ENCODE measurements around the gene ITM2A. TPM values are rescaled to one million over a fixed set of nuclear protein-coding genes. Genes with fewer than 3 reads are reported as not detected.

ITM2A gene
- total RNA-seq, 2 experiments from 2014 or later = not detected

DNA sequence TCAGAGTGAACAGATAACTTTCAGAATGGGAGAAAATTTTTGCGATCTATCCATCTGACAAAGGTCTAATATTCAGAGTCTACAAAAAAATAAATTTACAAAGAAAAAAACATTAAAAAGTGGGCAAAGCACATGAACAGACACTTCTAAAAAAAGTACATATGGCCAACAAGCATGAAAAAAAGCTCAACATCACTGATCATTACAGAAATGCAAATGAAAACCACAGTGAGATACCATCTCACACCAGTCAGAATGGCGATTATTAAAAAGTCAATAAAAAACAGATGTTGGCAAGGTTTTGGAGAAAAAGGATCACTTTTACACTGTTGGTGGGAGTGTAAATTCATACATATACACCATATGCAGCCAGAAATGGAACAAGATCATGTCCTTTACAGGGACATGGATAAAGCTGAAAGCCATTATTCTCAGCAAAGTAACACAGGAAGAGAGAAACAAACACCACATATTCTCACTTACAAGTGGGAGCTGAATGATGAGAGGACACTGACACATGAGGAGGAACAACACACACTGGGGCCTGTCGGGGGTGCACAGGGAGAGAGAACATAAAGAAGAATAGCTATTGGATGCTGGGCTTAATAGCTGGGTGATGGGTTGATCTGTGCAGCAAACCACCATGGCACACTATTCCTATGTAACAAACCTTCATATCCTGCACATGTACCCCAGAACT is 41.6 kb upstream of the ITM2A start:
- intact Hi-C loops (cut with micrococcal nuclease; ENCODE audit: unreplicated experiment) = no loop called here
- Histone ChIP-seq H3K9me2 (ENCODE audit: insufficient read depth, low read length) (no peaks in the 10 kb centered on the region), H2AFZ (ENCODE audit: low read length) (no peak overlapping the region), H3K27ac (ENCODE audit: low read depth, low read length, poor library complexity, severe bottlenecking) (no peak overlapping the region), H4K20me1 (ENCODE audit: insufficient read depth, low read length) (no peaks in the 10 kb centered on the region), H3K4me3 (ENCODE audit: low read depth, low read length, poor library complexity, severe bottlenecking) (no peak overlapping the region), H3K79me2 (ENCODE audit: insufficient read depth, low read depth, low read length) (no peaks in the 10 kb centered on the region), H3K4me1 (ENCODE audit: insufficient read depth, low read length, poor library complexity, severe bottlenecking) (no peaks in the 10 kb centered on the region), H3K9me3 (ENCODE audit: low read length) (no peaks in the 10 kb centered on the region), H3K36me3 (ENCODE audit: insufficient read depth, low read length) (no peaks in the 10 kb centered on the region), H3K4me2 (ENCODE audit: low read length) (no peak overlapping the region)
- DNase-seq (ENCODE audit: low spot score) = no peak
- no peak for TF ChIP-seq EZH2phosphoT487 (IDR thresholded peaks at IDR 0.05; ENCODE audit: borderline replicate concordance, low read depth, low read length)
- TF ChIP-seq, protein P1, sequence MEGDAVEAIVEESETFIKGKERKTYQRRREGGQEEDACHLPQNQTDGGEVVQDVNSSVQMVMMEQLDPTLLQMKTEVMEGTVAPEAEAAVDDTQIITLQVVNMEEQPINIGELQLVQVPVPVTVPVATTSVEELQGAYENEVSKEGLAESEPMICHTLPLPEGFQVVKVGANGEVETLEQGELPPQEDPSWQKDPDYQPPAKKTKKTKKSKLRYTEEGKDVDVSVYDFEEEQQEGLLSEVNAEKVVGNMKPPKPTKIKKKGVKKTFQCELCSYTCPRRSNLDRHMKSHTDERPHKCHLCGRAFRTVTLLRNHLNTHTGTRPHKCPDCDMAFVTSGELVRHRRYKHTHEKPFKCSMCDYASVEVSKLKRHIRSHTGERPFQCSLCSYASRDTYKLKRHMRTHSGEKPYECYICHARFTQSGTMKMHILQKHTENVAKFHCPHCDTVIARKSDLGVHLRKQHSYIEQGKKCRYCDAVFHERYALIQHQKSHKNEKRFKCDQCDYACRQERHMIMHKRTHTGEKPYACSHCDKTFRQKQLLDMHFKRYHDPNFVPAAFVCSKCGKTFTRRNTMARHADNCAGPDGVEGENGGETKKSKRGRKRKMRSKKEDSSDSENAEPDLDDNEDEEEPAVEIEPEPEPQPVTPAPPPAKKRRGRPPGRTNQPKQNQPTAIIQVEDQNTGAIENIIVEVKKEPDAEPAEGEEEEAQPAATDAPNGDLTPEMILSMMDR (conservative IDR thresholded peaks at IDR 0.05; ENCODE audit: low read length) = no peak
- no TSS peak for BruUV-seq (replicated peaks)
- ChIA-PET POLR2A (no interaction called here), CTCF (ENCODE audit: unreplicated experiment) (no interaction called here)

- H3K4me1 ChIP-seq (ENCODE audit: insufficient read depth, low read length, poor library complexity, severe bottlenecking) = no peaks in the 10 kb centered on the region
- no peaks in the 10 kb centered on the region for H4K20me1 ChIP-seq (ENCODE audit: insufficient read depth, low read length)
- no peaks in the 10 kb centered on the region for H3K9me2 ChIP-seq (ENCODE audit: insufficient read depth, low read length)
- no peaks in the 10 kb centered on the region for H3K9me3 ChIP-seq (ENCODE audit: low read length)
- intact Hi-C loops (cut with micrococcal nuclease; ENCODE audit: unreplicated experiment) = no loop called here
- no peak for DNase-seq (ENCODE audit: low spot score)
- BruUV-seq (replicated peaks) = no TSS peak
- H3K4me2 ChIP-seq (ENCODE audit: low read length) = no peak overlapping the region
- TF ChIP-seq EZH2phosphoT487 (IDR thresholded peaks at IDR 0.05; ENCODE audit: borderline replicate concordance, low read depth, low read length) = no peak
- TF ChIP-seq, protein P1 (conservative IDR thresholded peaks at IDR 0.05; ENCODE audit: low read length) = no peak
- no peak overlapping the region for H3K4me3 ChIP-seq (ENCODE audit: low read depth, low read length, poor library complexity, severe bottlenecking)
- no peaks in the 10 kb centered on the region for H3K79me2 ChIP-seq (ENCODE audit: insufficient read depth, low read depth, low read length)
- no peaks in the 10 kb centered on the region for H3K36me3 ChIP-seq (ENCODE audit: insufficient read depth, low read length)
- H2AFZ ChIP-seq (ENCODE audit: low read length) = no peak overlapping the region
- ChIA-PET CTCF (ENCODE audit: unreplicated experiment) (no interaction called here), POLR2A (no interaction called here)
- H3K27ac ChIP-seq (ENCODE audit: low read depth, low read length, poor library complexity, severe bottlenecking) = no peak overlapping the region
These were observed 33.5 kb upstream of the ITM2A start for GRCh38 chrX:79400623-79401022.

DNA sequence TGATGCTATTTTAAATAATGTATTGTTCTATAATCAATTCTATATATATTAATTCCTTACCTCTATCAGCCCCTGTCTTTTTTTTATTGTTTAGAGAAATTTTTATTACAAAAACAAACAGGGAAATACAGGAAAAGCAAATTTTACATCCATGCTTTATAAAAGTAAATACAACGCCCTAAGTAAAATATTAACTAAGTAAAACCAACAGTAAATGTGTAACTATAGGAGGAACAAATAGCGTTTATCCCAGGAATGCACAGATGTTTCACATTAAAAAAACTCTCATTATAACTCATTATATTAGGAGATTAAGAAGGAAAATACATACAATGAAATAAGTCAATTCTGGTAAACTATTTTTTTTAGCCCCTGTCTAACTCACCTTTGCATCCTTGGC is 8.2 kb upstream of the ITM2A start:
- intact Hi-C loops (cut with micrococcal nuclease; ENCODE audit: unreplicated experiment) = no loop called here
- no peaks in the 10 kb centered on the region for H3K79me2 ChIP-seq (ENCODE audit: insufficient read depth, low read depth, low read length)
- POLR2A ChIA-PET = no interaction called here
- H3K4me1 ChIP-seq (ENCODE audit: insufficient read depth, low read length, poor library complexity, severe bottlenecking) = no peaks in the 10 kb centered on the region
- no peaks in the 10 kb centered on the region for H3K36me3 ChIP-seq (ENCODE audit: insufficient read depth, low read length)
- H3K9me3 ChIP-seq (ENCODE audit: low read length) = no peaks in the 10 kb centered on the region
- CTCF ChIA-PET (ENCODE audit: unreplicated experiment) = no interaction called here
- no peak overlapping the region for H3K4me2 ChIP-seq (ENCODE audit: low read length)
- no peak overlapping the region for H3K27ac ChIP-seq (ENCODE audit: low read depth, low read length, poor library complexity, severe bottlenecking)
- no peak for TF ChIP-seq EZH2phosphoT487 (IDR thresholded peaks at IDR 0.05; ENCODE audit: borderline replicate concordance, low read depth, low read length)
- TF ChIP-seq, protein P1 (conservative IDR thresholded peaks at IDR 0.05; ENCODE audit: low read length) = no peak
- BruUV-seq (replicated peaks) = no TSS peak
- no peak overlapping the region for H3K4me3 ChIP-seq (ENCODE audit: low read depth, low read length, poor library complexity, severe bottlenecking)
- DNase-seq (ENCODE audit: low spot score) = no peak
- no peaks in the 10 kb centered on the region for H3K9me2 ChIP-seq (ENCODE audit: insufficient read depth, low read length)
- H4K20me1 ChIP-seq (ENCODE audit: insufficient read depth, low read length) = no peaks in the 10 kb centered on the region
- no peak overlapping the region for H2AFZ ChIP-seq (ENCODE audit: low read length)

Data from OCI-LY7 (cell line).